HUES64 (cell line): ENCODE results near the gene SENP7.

ENCODE experiments used
- H3K27ac ChIP-seq: 2 replicates; pipeline ENCODE4 v1.7.0; 2013; ENCODE audit warnings: low read depth, low read length, inconsistent platforms
- H3K27me3 ChIP-seq: 2 replicates; pipeline ENCODE4 v1.6.1; 2013; ENCODE audit warnings: mild to moderate bottlenecking, low read length; ENCODE audit not compliant: insufficient read depth
- H3K36me3 ChIP-seq: 2 replicates; pipeline ENCODE4 v1.6.1; 2013; ENCODE audit warnings: mild to moderate bottlenecking, low read length; ENCODE audit not compliant: insufficient read depth
- H3K4me1 ChIP-seq: 2 replicates; pipeline ENCODE4 v1.6.1; 2013; ENCODE audit warnings: mild to moderate bottlenecking, low read length, moderate library complexity; ENCODE audit not compliant: insufficient read depth
- H3K4me3 ChIP-seq: 2 replicates; pipeline ENCODE4 v1.5.1; 2013; ENCODE audit warnings: mild to moderate bottlenecking, low read length, moderate library complexity
- H3K9ac ChIP-seq: 2 replicates; pipeline ENCODE4 v1.6.1; 2013; ENCODE audit warnings: mild to moderate bottlenecking, low read depth, low read length
- H3K9me3 ChIP-seq: 2 replicates; pipeline ENCODE4 v1.6.1; 2013; ENCODE audit warnings: low read depth, low read length; ENCODE audit not compliant: insufficient read depth
- WGBS: fragments of 150-250, 120-280 bp; methylation state at CpG from one replicate; pipeline ENCODE4 v1.1.7; 2013; ENCODE audit warnings: missing lambda C conversion rate; 5-methylcytosine and 5-hydroxymethylcytosine counted together

Gene SENP7

GRCh38 chr3:101519685-101520365, 6.8 kb upstream of the SENP7 start:
- Histone ChIP-seq H3K36me3 (no peaks in the 10 kb centered on the region), H3K4me1 (no peaks in the 10 kb centered on the region; the same call in 1 of the 2 replicates), H3K27ac (no peak overlapping the region), H3K9ac (no peak overlapping the region), H3K9me3 (no peaks in the 10 kb centered on the region), H3K27me3 (no peaks in the 10 kb centered on the region), H3K4me3 (no peak overlapping the region)
- WGBS = 96% methylated on average over 3 of the region's 6 CpGs

GRCh38 chr3:101518421-101518871, 5.4 kb upstream of the SENP7 start:
- 89% methylated on average over 3 of the region's 3 CpGs for WGBS
- Histone ChIP-seq H3K4me3 (no peak overlapping the region), H3K27me3 (no peaks in the 10 kb centered on the region)

GRCh38 chr3:101513419-101513986, 491 bp upstream of the SENP7 start:
- no peaks in the 10 kb centered on the region for H3K27me3 ChIP-seq
- H3K4me3 ChIP-seq = peak overlapping the region; percentile 82
- peak overlapping the region; percentile 44; the same call in 1 of the 2 replicates for H3K9ac ChIP-seq
- H3K27ac ChIP-seq = peak overlapping the region; percentile 59
- H3K4me1 ChIP-seq = peaks cover 7% of the 10 kb centered on the region; the same call in 1 of the 2 replicates
- no peaks in the 10 kb centered on the region; the same call in 1 of the 2 replicates for H3K9me3 ChIP-seq
- WGBS = 57% methylated on average over 12 of the region's 12 CpGs
- H3K36me3 ChIP-seq = no peaks in the 10 kb centered on the region

More at GRCh38 chr3:101518421-101518871, 5.4 kb upstream of the SENP7 start:
- no peak overlapping the region for H3K27ac ChIP-seq
- peaks cover under 1% of the 10 kb centered on the region; the same call in 1 of the 2 replicates for H3K4me1 ChIP-seq
- H3K36me3 ChIP-seq = no peaks in the 10 kb centered on the region
- no peaks in the 10 kb centered on the region; the same call in 1 of the 2 replicates for H3K9me3 ChIP-seq
- no peak overlapping the region for H3K9ac ChIP-seq

- peak overlapping the region; percentile 71 for H3K9ac ChIP-seq
- 3% methylated on average over 9 of the region's 9 CpGs for WGBS
- H3K36me3 ChIP-seq = no peaks in the 10 kb centered on the region
- H3K4me1 ChIP-seq = peaks cover 7% of the 10 kb centered on the region; the same call in 1 of the 2 replicates
- H3K4me3 ChIP-seq = peak overlapping the region; percentile 82
- no peaks in the 10 kb centered on the region; the same call in 1 of the 2 replicates for H3K9me3 ChIP-seq
- peak overlapping the region; percentile 80 for H3K27ac ChIP-seq
- no peaks in the 10 kb centered on the region for H3K27me3 ChIP-seq
Observed at GRCh38 chr3:101512396-101512645, 691 bp downstream of the SENP7 start.

- Histone ChIP-seq H3K36me3 (no peaks in the 10 kb centered on the region), H3K9me3 (no peaks in the 10 kb centered on the region; the same call in 1 of the 2 replicates), H3K9ac (no peak overlapping the region), H3K27me3 (no peaks in the 10 kb centered on the region), H3K4me1 (peaks cover 7% of the 10 kb centered on the region; the same call in 1 of the 2 replicates), H3K4me3 (no peak overlapping the region), H3K27ac (no peak overlapping the region)
- WGBS = 76% methylated on average over 3 of the region's 3 CpGs
Observed at GRCh38 chr3:101509811-101510210, 3.2 kb downstream of the SENP7 start.

GRCh38 chr3:101509281-101509680, 3.7 kb downstream of the SENP7 start:
- Histone ChIP-seq H3K4me3 (no peak overlapping the region), H3K27ac (no peak overlapping the region), H3K4me1 (peaks cover 7% of the 10 kb centered on the region; the same call in 1 of the 2 replicates), H3K36me3 (no peaks in the 10 kb centered on the region), H3K9me3 (no peaks in the 10 kb centered on the region; the same call in 1 of the 2 replicates), H3K27me3 (no peaks in the 10 kb centered on the region), H3K9ac (no peak overlapping the region)
- WGBS = 91% methylated on average over 3 of the region's 3 CpGs

- H3K27ac ChIP-seq = no peak overlapping the region
- H3K27me3 ChIP-seq = no peaks in the 10 kb centered on the region
- no peaks in the 10 kb centered on the region for H3K9me3 ChIP-seq
- H3K4me3 ChIP-seq = no peak overlapping the region
- H3K4me1 ChIP-seq = no peaks in the 10 kb centered on the region
- H3K36me3 ChIP-seq = no peaks in the 10 kb centered on the region
- H3K9ac ChIP-seq = no peak overlapping the region
- WGBS = 86% methylated on average over 2 of the region's 3 CpGs
Observed at GRCh38 chr3:101501783-101502182, 11.2 kb downstream of the SENP7 start.

GRCh38 chr3:101500208-101500607, 12.8 kb downstream of the SENP7 start:
- Histone ChIP-seq H3K9ac (no peak overlapping the region), H3K4me3 (no peak overlapping the region), H3K4me1 (no peaks in the 10 kb centered on the region), H3K36me3 (no peaks in the 10 kb centered on the region), H3K27ac (no peak overlapping the region), H3K9me3 (no peaks in the 10 kb centered on the region), H3K27me3 (no peaks in the 10 kb centered on the region)
- no CpG with 5 or more reads among the region's 1 CpG for WGBS

GRCh38 chr3:101497803-101498202, 15.2 kb downstream of the SENP7 start:
- Histone ChIP-seq H3K9ac (no peak overlapping the region), H3K27ac (no peak overlapping the region), H3K9me3 (no peaks in the 10 kb centered on the region), H3K36me3 (no peaks in the 10 kb centered on the region; the same call in 1 of the 2 replicates), H3K4me1 (no peaks in the 10 kb centered on the region), H3K4me3 (no peak overlapping the region), H3K27me3 (no peaks in the 10 kb centered on the region)
- 94% methylated on average over 2 of the region's 2 CpGs for WGBS

- 89% methylated on average over 4 of the region's 4 CpGs for WGBS
- no peaks in the 10 kb centered on the region for H3K9me3 ChIP-seq
- no peak overlapping the region for H3K9ac ChIP-seq
- H3K27me3 ChIP-seq = no peaks in the 10 kb centered on the region
- H3K4me3 ChIP-seq = no peak overlapping the region
- no peak overlapping the region for H3K27ac ChIP-seq
- no peaks in the 10 kb centered on the region for H3K4me1 ChIP-seq
- H3K36me3 ChIP-seq = no peaks in the 10 kb centered on the region; the same call in 1 of the 2 replicates
Observed at GRCh38 chr3:101495552-101495951, 17.5 kb downstream of the SENP7 start.

- Histone ChIP-seq H3K4me3 (no peak overlapping the region), H3K9me3 (no peaks in the 10 kb centered on the region), H3K27ac (no peak overlapping the region), H3K36me3 (no peaks in the 10 kb centered on the region), H3K9ac (no peak overlapping the region), H3K4me1 (no peaks in the 10 kb centered on the region), H3K27me3 (no peaks in the 10 kb centered on the region)
- WGBS = 90% methylated on average over 8 of the region's 8 CpGs
Observed at GRCh38 chr3:101484805-101485620, 28.0 kb downstream of the SENP7 start.
